Skeletal muscle satellite cell (primary cell): ENCODE data around the gene TRIOBP.

ENCODE experiments used
- H3K27me3 ChIP-seq: 2 replicates; pipeline ENCODE4 v1.7.0; 2013; ENCODE audit warnings: low read length; ENCODE audit not compliant: control insufficient read depth, insufficient read depth
- H3K36me3 ChIP-seq: 2 replicates; pipeline ENCODE4 v1.7.0; 2013; ENCODE audit warnings: mild to moderate bottlenecking, control low read depth, low read length; ENCODE audit not compliant: insufficient read depth
- H3K4me1 ChIP-seq: 2 replicates; pipeline ENCODE4 v1.7.0; 2013; ENCODE audit warnings: low read length; ENCODE audit not compliant: control insufficient read depth, insufficient read depth
- H3K4me2 ChIP-seq: 2 replicates; pipeline ENCODE4 v1.7.0; 2013; ENCODE audit warnings: mild to moderate bottlenecking, low read length
- H3K4me3 ChIP-seq: 2 replicates; pipeline ENCODE4 v1.7.0; 2013; ENCODE audit warnings: low read length
- H3K9ac ChIP-seq: 2 replicates; pipeline ENCODE4 v1.7.0; 2013; ENCODE audit warnings: mild to moderate bottlenecking, low read depth, low read length, moderate library complexity
- H3K9me3 ChIP-seq: replicated peaks from 2 replicates; pipeline ENCODE4 v1.7.0; 2013; ENCODE audit warnings: mild to moderate bottlenecking, control low read depth, low read length

TRIOBP gene

DNA sequence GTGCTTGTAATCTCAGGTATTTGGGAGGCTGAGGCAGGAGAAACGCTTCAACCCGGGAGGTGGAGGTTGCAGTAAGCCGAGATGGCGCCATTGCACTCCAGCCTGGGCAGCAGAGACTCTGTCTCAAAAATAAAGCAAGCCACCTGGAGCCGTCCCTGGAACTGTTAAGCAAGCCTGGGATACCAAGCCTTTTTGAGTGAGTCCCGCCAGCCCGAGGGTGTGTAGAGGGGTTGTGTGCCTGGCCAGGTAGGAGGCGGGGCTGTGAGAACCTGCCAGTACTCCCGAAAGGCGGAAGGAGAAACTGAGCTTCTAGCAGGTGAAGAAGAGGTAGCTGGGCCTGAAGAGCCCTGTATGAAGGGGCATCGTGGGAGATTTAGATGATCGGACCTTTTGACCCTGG lies 52.4 kb downstream of the TRIOBP start:
- no peak overlapping the region for H3K4me3 ChIP-seq
- peaks cover 77% of the 10 kb centered on the region for H3K4me1 ChIP-seq
- H3K27me3 ChIP-seq = no peaks in the 10 kb centered on the region
- H3K4me2 ChIP-seq = peak overlapping the region; percentile 42
- no peak overlapping the region for H3K9ac ChIP-seq
- H3K9me3 ChIP-seq = no peaks in the 10 kb centered on the region
- peaks cover 10% of the 10 kb centered on the region for H3K36me3 ChIP-seq

DNA sequence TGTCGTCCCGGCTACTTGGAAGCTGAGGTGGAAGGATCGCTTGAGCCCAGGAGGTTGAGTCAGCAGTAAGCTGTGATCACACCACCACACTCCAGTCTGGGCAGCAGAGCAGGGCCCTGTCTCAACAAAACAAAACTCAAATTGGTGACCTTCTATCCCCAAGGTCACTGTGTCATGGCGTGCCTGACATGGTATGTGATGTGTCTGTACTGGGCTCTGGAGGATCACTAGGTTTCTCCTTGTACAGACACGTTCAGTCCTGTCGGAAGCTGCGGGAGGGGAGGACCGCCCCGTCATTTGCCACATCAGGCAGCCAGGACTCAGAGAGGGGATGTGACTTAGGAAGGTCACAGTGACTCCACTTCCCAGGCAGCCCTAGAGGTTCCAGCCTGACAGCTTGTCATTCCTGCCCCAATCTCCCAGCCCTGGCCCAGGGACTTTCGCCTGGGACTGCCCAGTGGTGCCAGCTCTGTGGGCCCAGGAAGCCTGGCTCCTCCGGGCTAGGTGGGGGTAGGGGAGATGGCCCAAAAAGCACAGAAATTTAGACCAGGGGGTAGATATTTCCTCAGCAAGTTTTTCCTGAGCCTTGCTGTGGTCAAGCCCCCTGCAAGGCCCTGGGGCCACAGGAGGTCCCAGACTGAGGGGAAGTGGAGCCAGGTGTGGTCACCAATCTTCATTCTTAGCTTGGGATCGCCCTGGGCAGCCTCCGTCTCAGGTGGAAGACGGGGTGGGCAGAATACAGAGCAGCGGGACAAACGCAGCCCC lies 53.2 kb downstream of the TRIOBP start:
- peaks cover 75% of the 10 kb centered on the region for H3K4me1 ChIP-seq
- H3K4me2 ChIP-seq = peak overlapping the region; percentile 42
- H3K9ac ChIP-seq = peak overlapping the region; percentile 10
- H3K27me3 ChIP-seq = no peaks in the 10 kb centered on the region
- no peaks in the 10 kb centered on the region for H3K9me3 ChIP-seq
- H3K36me3 ChIP-seq = peaks cover 18% of the 10 kb centered on the region
- H3K4me3 ChIP-seq = no peak overlapping the region

DNA sequence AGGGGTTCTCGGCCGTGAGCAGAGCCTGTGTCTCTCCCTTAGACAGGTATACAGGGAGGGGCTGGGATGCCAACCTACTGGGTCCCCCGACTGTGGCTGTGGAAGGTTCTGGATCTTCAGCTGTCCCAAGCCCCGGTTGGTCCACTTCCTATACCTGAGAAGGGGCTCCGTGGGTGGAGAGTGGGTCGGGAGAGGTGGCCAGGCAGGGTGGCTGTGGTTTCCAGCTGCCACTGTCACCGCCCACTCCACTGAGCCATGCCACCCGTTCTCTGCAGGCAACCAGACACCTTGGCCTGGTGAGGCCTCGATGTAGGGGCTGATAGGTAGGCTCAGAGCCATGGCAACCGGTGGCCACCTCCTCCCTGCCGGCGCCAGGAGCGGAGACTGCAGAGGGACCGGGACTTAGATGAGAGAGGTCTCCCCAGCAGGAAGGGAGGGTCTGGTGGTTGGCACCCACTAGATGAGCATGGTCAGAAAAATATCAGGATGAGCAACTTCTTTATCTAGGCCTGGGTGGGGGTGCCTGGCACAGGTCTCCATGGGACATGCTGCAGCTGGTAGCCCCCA lies 53.8 kb downstream of the TRIOBP start:
- no peak overlapping the region for H3K9ac ChIP-seq
- H3K36me3 ChIP-seq = peaks cover 24% of the 10 kb centered on the region
- H3K4me3 ChIP-seq = no peak overlapping the region
- peak overlapping the region; percentile 42 for H3K4me2 ChIP-seq
- no peaks in the 10 kb centered on the region for H3K9me3 ChIP-seq
- no peaks in the 10 kb centered on the region for H3K27me3 ChIP-seq
- H3K4me1 ChIP-seq = peaks cover 71% of the 10 kb centered on the region

DNA sequence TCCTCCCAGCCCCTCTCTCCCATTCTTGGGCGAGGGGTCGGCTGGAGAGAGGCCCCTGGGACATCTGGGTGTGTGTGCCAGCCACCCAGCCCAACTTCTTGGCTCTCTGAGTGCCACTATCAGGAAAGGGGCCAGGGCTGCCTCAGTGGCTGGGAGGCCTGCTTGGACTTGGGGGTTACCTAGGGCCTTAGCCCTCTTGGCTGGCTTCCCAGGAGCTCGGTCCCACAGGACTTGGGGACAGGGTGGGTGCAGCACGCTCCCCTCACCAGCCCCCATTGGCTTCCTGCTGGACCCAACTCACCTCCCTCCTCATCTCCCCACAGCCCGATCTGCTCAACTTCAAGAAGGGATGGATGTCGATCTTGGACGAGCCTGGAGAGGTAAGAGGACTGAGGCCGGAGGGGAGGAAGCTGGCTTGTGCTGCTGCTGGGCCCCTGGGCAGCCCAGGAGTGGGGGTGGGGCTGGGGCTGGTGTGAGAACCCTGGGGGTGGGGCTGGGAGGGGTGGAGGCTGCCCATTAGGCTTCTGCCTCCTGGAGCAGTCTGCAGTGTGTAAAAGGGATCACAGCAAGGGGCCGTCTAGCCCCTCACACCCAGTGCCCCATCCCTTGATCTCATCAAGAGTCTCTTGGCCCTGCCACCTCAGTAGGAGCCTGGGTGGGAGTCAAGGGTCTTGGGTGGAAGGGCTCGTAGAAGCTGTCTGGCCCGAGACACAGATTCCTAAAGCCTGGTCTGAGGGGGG lies 54.8 kb downstream of the TRIOBP start:
- peaks cover 34% of the 10 kb centered on the region for H3K36me3 ChIP-seq
- no peak overlapping the region for H3K4me3 ChIP-seq
- peaks cover 71% of the 10 kb centered on the region for H3K4me1 ChIP-seq
- H3K9ac ChIP-seq = peak overlapping the region; percentile 53
- no peaks in the 10 kb centered on the region for H3K27me3 ChIP-seq
- H3K4me2 ChIP-seq = peak overlapping the region; percentile 51
- H3K9me3 ChIP-seq = no peaks in the 10 kb centered on the region

DNA sequence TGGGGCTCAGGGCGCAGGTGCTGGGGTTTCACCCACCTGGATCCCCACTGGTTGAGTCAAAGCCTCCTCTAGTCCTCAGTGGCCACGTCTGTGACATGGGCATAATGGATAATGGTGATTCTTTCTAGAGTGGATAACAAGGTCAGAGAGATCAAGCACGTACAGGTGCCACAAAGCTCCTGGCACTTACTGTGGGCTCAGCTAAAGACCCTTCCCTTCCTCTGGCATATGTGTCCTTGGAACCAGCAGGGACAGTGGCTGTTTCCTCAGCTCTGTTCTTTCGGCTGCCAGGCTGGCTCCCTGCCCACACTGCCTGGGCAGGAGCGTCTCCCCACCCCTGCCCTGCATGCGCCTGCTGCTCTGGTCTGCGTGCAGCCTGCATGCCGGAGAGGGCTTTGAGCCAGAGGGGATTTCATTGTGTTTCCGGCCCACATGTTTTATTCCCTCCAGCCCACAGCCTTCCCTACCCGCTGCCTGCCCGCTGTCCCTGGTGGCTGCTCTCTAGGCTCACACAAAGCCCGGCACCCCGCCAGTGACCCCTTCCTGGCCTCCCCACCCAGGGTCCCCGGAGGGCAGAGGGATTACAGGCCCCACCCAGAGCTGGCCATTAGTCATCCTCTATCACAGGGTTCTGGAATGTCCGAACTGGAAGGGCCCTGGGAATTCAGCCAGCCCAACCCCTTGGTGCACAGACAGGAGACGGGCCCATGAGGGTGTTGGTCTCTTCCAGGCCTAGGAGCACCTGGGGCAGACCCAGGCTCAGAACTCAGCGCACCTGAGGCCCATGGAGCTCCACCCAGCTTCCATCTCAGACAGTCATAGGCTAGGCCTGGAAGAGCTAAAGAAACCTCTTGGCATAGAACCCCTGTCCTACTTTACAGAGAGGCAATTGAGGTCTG lies 55.6 kb downstream of the TRIOBP start:
- no peaks in the 10 kb centered on the region for H3K9me3 ChIP-seq
- peak overlapping the region; percentile 3 for H3K4me3 ChIP-seq
- peaks cover 70% of the 10 kb centered on the region for H3K4me1 ChIP-seq
- H3K4me2 ChIP-seq = peak overlapping the region; percentile 56
- H3K9ac ChIP-seq = peak overlapping the region; percentile 60
- H3K36me3 ChIP-seq = peaks cover 42% of the 10 kb centered on the region
- no peaks in the 10 kb centered on the region for H3K27me3 ChIP-seq

DNA sequence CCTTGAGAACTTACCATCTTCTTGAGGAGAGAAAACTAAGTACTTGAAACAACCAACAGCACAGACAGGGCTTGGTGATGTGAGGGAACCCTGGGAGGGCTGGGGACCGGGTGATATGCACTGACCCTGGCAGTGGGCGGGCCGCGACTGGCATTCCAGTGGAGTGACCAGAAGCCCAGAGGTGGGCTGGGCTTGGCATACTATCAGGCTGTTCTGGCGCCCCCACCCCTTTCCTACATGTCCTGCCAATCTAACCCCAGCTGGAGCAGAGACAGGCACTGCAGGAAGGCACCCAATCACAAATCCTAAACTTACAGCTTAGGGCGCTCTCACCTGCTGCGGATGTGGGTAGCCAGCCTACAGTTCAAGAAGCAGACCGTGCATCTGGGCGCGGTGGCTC lies 56.9 kb downstream of the TRIOBP start:
- Histone ChIP-seq H3K36me3 (peaks cover 53% of the 10 kb centered on the region), H3K4me1 (peaks cover 57% of the 10 kb centered on the region), H3K9ac (peak overlapping the region; percentile 56), H3K4me2 (peak overlapping the region; percentile 64), H3K9me3 (no peaks in the 10 kb centered on the region), H3K27me3 (no peaks in the 10 kb centered on the region), H3K4me3 (peak overlapping the region; percentile 22)

DNA sequence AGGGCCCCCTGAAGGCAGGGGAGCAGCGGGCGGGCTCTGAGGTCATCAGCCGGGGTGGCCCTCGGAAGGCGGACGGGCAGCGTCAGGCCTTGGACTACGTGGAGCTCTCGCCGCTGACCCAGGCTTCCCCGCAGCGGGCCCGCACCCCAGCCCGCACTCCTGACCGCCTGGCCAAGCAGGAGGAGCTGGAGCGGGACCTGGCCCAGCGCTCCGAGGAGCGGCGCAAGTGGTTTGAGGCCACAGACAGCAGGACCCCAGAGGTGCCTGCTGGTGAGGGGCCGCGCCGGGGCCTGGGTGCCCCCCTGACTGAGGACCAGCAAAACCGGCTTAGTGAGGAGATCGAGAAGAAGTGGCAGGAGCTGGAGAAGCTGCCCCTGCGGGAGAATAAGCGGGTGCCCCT lies 60.8 kb downstream of the TRIOBP start:
- no peaks in the 10 kb centered on the region for H3K27me3 ChIP-seq
- H3K4me3 ChIP-seq = no peak overlapping the region
- H3K36me3 ChIP-seq = peaks cover 87% of the 10 kb centered on the region
- no peaks in the 10 kb centered on the region for H3K9me3 ChIP-seq
- H3K4me2 ChIP-seq = no peak overlapping the region
- H3K9ac ChIP-seq = no peak overlapping the region
- peaks cover 18% of the 10 kb centered on the region for H3K4me1 ChIP-seq

DNA sequence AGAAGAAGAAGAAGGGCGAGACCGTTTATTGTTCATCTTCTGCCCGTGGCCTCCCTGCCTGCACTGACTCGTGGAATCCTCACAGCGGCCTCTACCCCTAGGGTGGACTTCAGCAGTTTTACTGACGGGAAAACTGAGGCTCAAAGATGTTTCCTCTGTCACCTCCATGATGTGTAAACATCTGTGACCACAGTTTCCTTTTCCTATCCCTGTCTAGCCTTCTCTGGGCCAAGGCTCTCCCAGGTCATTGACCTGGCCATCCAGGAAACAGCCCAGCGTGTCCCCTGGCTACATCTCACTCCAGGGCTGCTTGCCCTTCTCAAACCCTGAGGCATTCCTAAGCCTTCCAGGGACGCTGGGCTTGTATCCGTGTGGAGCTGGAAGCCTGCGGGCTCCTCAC lies 61.8 kb downstream of the TRIOBP start:
- H3K27me3 ChIP-seq = no peaks in the 10 kb centered on the region
- no peak overlapping the region for H3K4me3 ChIP-seq
- H3K36me3 ChIP-seq = peaks cover 93% of the 10 kb centered on the region
- H3K4me2 ChIP-seq = no peak overlapping the region
- H3K9me3 ChIP-seq = no peaks in the 10 kb centered on the region
- no peak overlapping the region for H3K9ac ChIP-seq
- H3K4me1 ChIP-seq = peaks cover 8% of the 10 kb centered on the region

DNA sequence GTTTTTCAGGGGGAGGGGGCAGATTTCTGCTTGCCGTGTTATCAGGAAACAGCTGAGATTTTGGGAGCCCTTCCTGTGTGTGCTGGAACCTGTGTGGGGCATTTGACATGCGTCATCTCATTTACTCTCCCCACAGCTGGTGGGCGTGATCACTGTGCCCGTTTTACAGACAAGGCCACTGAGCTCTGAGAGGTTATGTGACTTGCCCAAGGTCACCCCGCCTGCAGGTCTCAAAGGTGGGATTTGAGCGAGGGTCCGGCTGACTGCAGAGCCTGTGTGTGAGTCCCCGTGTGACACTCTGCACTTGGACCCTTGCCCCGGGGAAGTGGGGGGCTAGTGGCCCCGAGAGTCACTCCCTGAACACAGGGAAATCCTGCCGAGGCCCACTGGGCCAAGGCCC lies 62.4 kb downstream of the TRIOBP start:
- H3K27me3 ChIP-seq = no peaks in the 10 kb centered on the region
- H3K4me3 ChIP-seq = no peak overlapping the region
- no peak overlapping the region for H3K9ac ChIP-seq
- H3K9me3 ChIP-seq = no peaks in the 10 kb centered on the region
- H3K36me3 ChIP-seq = peaks cover 94% of the 10 kb centered on the region
- no peak overlapping the region for H3K4me2 ChIP-seq
- peaks cover 2% of the 10 kb centered on the region for H3K4me1 ChIP-seq

DNA sequence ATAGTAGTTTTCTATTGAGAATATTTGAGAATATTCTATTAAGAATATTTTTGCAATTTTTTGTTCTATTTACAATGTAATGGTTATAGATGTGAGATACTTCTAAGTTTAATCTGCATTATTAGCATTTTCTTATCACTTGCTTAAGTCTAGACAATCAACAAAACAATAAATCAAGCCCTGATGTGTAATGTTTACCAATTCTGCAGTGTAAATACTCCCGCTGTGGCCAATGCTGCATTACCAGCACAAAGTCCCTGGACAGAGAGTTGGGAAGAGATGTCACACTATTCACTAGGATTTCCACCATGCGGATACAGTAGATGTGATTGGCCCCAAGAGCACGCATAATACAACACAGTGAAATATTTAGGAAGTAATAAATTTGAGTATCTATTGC lies 63.3 kb downstream of the TRIOBP start:
- peaks cover 91% of the 10 kb centered on the region for H3K36me3 ChIP-seq
- no peaks in the 10 kb centered on the region for H3K27me3 ChIP-seq
- no peaks in the 10 kb centered on the region for H3K4me1 ChIP-seq
- H3K4me3 ChIP-seq = no peak overlapping the region
- H3K9ac ChIP-seq = no peak overlapping the region
- no peak overlapping the region for H3K4me2 ChIP-seq
- H3K9me3 ChIP-seq = no peaks in the 10 kb centered on the region

DNA sequence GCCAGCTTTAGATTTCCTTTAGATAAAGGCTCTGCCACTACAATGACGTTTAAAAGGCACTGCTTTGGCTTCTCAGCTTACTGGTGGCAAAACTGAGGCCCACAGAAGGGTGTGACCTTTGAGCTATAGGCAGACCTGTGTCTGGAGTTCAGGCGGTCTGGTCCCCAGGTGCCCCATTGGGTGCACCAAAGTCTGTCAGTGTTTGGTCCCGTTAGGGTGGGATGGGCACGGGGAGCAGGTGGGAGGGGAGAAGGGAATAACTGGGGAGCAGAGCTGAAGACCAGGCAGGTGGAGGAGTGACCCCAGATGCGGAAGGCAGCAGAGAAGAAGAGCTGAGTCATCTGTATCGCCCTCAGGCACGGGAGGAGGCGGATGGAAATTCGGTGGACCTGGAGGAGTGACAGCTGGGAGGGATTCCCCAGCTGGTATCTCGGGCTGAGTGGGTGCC lies 65.6 kb downstream of the TRIOBP start:
- H3K27me3 ChIP-seq = no peaks in the 10 kb centered on the region
- H3K36me3 ChIP-seq = peaks cover 84% of the 10 kb centered on the region
- H3K4me3 ChIP-seq = no peak overlapping the region
- no peaks in the 10 kb centered on the region for H3K9me3 ChIP-seq
- no peaks in the 10 kb centered on the region for H3K4me1 ChIP-seq
- H3K4me2 ChIP-seq = no peak overlapping the region
- no peak overlapping the region for H3K9ac ChIP-seq
